SJSA1 (cell line): ENCODE data around the gene SPEG. TPM values are rescaled to one million over a fixed set of nuclear protein-coding genes. Genes with fewer than 3 reads are reported as not detected.

ENCODE experiments used
- DNase-seq, 2 experiments: peaks; one replicate each; pipeline ENCODE4 v3.0.0-alpha.2; 2015 to 2020; ENCODE audit warnings: low spot score in 2 of 2, low read depth in 1 of 2
- H3K27ac ChIP-seq: fragments of 250-450 bp; sonication (Bioruptor Pico); 2 replicates; pipeline ENCODE4 v1.5.1; 2020; ENCODE audit warnings: mild to moderate bottlenecking, moderate library complexity
- H3K27me3 ChIP-seq: fragments of 250-450 bp; sonication (Bioruptor Pico); replicated peaks from 2 replicates; pipeline ENCODE4 v1.5.1; 2020; ENCODE audit warnings: mild to moderate bottlenecking, moderate library complexity
- H3K36me3 ChIP-seq: fragments of 250-450 bp; sonication (Bioruptor Pico); 2 replicates; pipeline ENCODE4 v1.5.1; 2020; ENCODE audit warnings: mild to moderate bottlenecking
- H3K4me1 ChIP-seq: fragments of 250-450 bp; sonication (Bioruptor Pico); replicated peaks from 2 replicates; pipeline ENCODE4 v1.6.1; 2021; ENCODE audit warnings: mild to moderate bottlenecking
- H3K4me3 ChIP-seq: fragments of 250-450 bp; sonication (Bioruptor Pico); 2 replicates; pipeline ENCODE4 v1.5.1; 2020; ENCODE audit warnings: mild to moderate bottlenecking
- H3K9me3 ChIP-seq: fragments of 250-450 bp; sonication (Bioruptor Pico); replicated peaks from 2 replicates; pipeline ENCODE4 v1.5.1; 2020; ENCODE audit warnings: mild to moderate bottlenecking
- total RNA-seq: library from RNA; depleted of rRNA; stranded (reverse); fragments of >200 nt; shearing (Covaris generic); gene quantifications from 2 replicates; pipeline ENCODE4 v1.2.3, GENCODE V29; 2014

The SPEG gene
- total RNA-seq, 1 experiment from 2014 or later: 4.2 TPM

GRCh38 chr2:219514836-219515235 lies 80.2 kb downstream of the SPEG start:
- H3K36me3 ChIP-seq: no peaks in the 10 kb centered on the region
- no peaks in the 10 kb centered on the region for H3K9me3 ChIP-seq
- DNase-seq: no peak
- H3K4me3 ChIP-seq: no peak overlapping the region
- H3K27me3 ChIP-seq: peaks cover 72% of the 10 kb centered on the region
- no peak overlapping the region for H3K27ac ChIP-seq
- peaks cover 7% of the 10 kb centered on the region for H3K4me1 ChIP-seq

- no peak overlapping the region for H3K4me3 ChIP-seq
- H3K36me3 ChIP-seq: no peaks in the 10 kb centered on the region
- peaks cover 60% of the 10 kb centered on the region for H3K27me3 ChIP-seq
- H3K9me3 ChIP-seq: no peaks in the 10 kb centered on the region
- no peak for DNase-seq
- H3K27ac ChIP-seq: no peak overlapping the region
- no peaks in the 10 kb centered on the region for H3K4me1 ChIP-seq
These were observed 81.4 kb downstream of the SPEG start for GRCh38 chr2:219515874-219516629.

GRCh38 chr2:219516888-219517287 lies 82.2 kb downstream of the SPEG start:
- H3K27ac ChIP-seq: no peak overlapping the region
- H3K4me1 ChIP-seq: peaks cover 7% of the 10 kb centered on the region
- H3K36me3 ChIP-seq: no peaks in the 10 kb centered on the region
- peaks cover 55% of the 10 kb centered on the region for H3K27me3 ChIP-seq
- no peak for DNase-seq
- no peak overlapping the region for H3K4me3 ChIP-seq
- no peaks in the 10 kb centered on the region for H3K9me3 ChIP-seq

- Histone ChIP-seq H3K4me1 (peaks cover 14% of the 10 kb centered on the region), H3K27me3 (peaks cover 44% of the 10 kb centered on the region), H3K9me3 (no peaks in the 10 kb centered on the region), H3K27ac (no peak overlapping the region), H3K36me3 (no peaks in the 10 kb centered on the region), H3K4me3 (no peak overlapping the region)
- no peak for DNase-seq
These were observed 83.5 kb downstream of the SPEG start for GRCh38 chr2:219517954-219518778.

- Histone ChIP-seq H3K4me1 (peaks cover 14% of the 10 kb centered on the region), H3K27ac (no peak overlapping the region), H3K27me3 (peaks cover 36% of the 10 kb centered on the region), H3K9me3 (no peaks in the 10 kb centered on the region), H3K36me3 (no peaks in the 10 kb centered on the region), H3K4me3 (no peak overlapping the region)
- DNase-seq: no peak
These were observed 84.9 kb downstream of the SPEG start for GRCh38 chr2:219519526-219519916.

GRCh38 chr2:219520079-219520478 lies 85.4 kb downstream of the SPEG start:
- Histone ChIP-seq H3K36me3 (no peaks in the 10 kb centered on the region), H3K9me3 (no peaks in the 10 kb centered on the region), H3K27me3 (peaks cover 31% of the 10 kb centered on the region), H3K4me1 (peaks cover 14% of the 10 kb centered on the region), H3K4me3 (no peak overlapping the region), H3K27ac (no peak overlapping the region)
- no peak for DNase-seq

- H3K9me3 ChIP-seq: no peaks in the 10 kb centered on the region
- H3K4me3 ChIP-seq: no peak overlapping the region
- no peaks in the 10 kb centered on the region for H3K36me3 ChIP-seq
- H3K27ac ChIP-seq: no peak overlapping the region
- DNase-seq: peak in 1 of 2 experiments; percentile 37
- H3K27me3 ChIP-seq: peaks cover 25% of the 10 kb centered on the region
- peaks cover 14% of the 10 kb centered on the region for H3K4me1 ChIP-seq
These were observed 86.6 kb downstream of the SPEG start for GRCh38 chr2:219521066-219521880.

GRCh38 chr2:219522111-219523030 lies 87.7 kb downstream of the SPEG start:
- Histone ChIP-seq H3K4me3 (no peak overlapping the region), H3K27ac (no peak overlapping the region), H3K27me3 (peaks cover 31% of the 10 kb centered on the region), H3K9me3 (no peaks in the 10 kb centered on the region), H3K4me1 (peaks cover 14% of the 10 kb centered on the region), H3K36me3 (no peaks in the 10 kb centered on the region)
- no peak for DNase-seq

- Histone ChIP-seq H3K9me3 (no peaks in the 10 kb centered on the region), H3K36me3 (no peaks in the 10 kb centered on the region), H3K4me3 (no peak overlapping the region), H3K4me1 (peaks cover 14% of the 10 kb centered on the region), H3K27ac (no peak overlapping the region), H3K27me3 (peaks cover 33% of the 10 kb centered on the region)
- DNase-seq: no peak
These were observed 88.5 kb downstream of the SPEG start for GRCh38 chr2:219523031-219523671.

GRCh38 chr2:219524817-219525216 lies 90.2 kb downstream of the SPEG start:
- peaks cover 44% of the 10 kb centered on the region for H3K27me3 ChIP-seq
- H3K27ac ChIP-seq: no peak overlapping the region
- DNase-seq: no peak
- H3K4me1 ChIP-seq: peaks cover 15% of the 10 kb centered on the region
- no peaks in the 10 kb centered on the region for H3K9me3 ChIP-seq
- H3K4me3 ChIP-seq: no peak overlapping the region
- H3K36me3 ChIP-seq: no peaks in the 10 kb centered on the region

- H3K4me1 ChIP-seq: peaks cover 18% of the 10 kb centered on the region
- no peak for DNase-seq
These were observed 91.0 kb downstream of the SPEG start for GRCh38 chr2:219525533-219526232.

More at GRCh38 chr2:219525533-219526232, 91.0 kb downstream of the SPEG start:
- Histone ChIP-seq H3K36me3 (no peaks in the 10 kb centered on the region), H3K9me3 (no peaks in the 10 kb centered on the region), H3K4me3 (no peak overlapping the region), H3K27me3 (peaks cover 47% of the 10 kb centered on the region), H3K27ac (no peak overlapping the region)
